ENCODE measurements around the gene CASZ1.

DNA sequence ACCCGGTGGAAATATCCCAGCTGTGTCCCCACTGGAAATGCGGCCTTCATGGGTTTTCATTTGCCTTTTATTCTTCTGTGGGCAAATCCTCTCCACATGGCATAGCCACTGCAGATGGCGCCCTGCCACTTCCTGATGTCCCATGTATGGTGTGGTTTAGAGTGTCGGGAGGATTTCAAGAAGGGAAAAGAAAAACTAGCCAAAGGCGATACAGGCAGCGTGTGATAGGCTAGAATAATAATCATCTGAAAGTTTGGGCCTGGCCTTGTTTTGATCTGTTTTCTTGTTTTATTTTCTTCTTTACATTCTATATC, 198.1 kb downstream of the CASZ1 start:
- TF ChIP-seq, protein P1, sequence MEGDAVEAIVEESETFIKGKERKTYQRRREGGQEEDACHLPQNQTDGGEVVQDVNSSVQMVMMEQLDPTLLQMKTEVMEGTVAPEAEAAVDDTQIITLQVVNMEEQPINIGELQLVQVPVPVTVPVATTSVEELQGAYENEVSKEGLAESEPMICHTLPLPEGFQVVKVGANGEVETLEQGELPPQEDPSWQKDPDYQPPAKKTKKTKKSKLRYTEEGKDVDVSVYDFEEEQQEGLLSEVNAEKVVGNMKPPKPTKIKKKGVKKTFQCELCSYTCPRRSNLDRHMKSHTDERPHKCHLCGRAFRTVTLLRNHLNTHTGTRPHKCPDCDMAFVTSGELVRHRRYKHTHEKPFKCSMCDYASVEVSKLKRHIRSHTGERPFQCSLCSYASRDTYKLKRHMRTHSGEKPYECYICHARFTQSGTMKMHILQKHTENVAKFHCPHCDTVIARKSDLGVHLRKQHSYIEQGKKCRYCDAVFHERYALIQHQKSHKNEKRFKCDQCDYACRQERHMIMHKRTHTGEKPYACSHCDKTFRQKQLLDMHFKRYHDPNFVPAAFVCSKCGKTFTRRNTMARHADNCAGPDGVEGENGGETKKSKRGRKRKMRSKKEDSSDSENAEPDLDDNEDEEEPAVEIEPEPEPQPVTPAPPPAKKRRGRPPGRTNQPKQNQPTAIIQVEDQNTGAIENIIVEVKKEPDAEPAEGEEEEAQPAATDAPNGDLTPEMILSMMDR (conservative IDR thresholded peaks at IDR 0.05 in 1 of 2, IDR thresholded peaks at IDR 0.05 in 1 of 2; ENCODE audit: low read depth in 1 of 2, low read length in 2 of 2) = no peak
- TF ChIP-seq EZH2 (IDR thresholded peaks at IDR 0.05; ENCODE audit: low read length, missing control alignments) = no peak
